ENCODE results near the gene FAM184B.
"Not testable (repeated sequence)": the region's sequence is repeated elsewhere in the genome, so short reads cannot be mapped to it uniquely, and the experiment has no call there.

The FAM184B gene

DNA sequence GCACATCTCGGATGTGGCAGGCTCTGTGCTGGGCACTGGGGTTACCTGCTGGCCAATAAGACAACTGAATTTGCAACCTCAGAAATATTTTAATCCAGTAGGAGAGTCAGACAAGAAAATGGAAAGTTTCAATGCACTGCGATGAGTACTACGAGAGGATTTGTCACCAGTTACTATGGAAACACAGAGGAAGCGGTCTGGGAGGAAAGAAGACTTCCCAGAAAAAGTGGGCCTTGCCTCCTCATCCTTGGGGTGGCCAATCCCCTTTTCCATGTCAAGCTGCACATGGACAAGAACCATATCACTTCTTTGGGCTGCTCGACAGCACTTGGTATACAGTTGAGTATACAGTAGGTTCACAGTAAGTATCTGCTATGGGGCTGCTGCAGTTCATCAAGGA, 67.6 kb downstream of the FAM184B start:
- DNase-seq (ENCODE audit: extremely low read depth, low read depth), result no peak

DNA sequence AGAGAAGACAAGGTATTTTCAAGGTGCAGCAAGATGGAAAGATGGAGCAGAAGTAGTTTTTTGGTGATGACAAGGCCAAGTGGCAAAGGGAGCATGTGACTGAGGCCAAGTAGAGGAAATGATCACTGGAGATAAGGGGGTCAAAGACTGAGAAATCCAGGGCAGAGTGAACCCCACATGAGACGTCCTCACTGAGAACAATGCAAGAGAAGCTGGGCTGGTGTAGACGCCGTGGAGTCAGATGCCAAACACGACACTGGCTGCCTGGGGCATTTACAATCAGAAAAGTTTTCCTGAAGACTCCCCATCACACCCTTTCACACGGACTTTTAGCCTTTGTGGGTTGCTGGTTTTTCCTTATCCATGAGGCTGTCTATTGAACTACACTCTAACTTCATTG, 69.3 kb downstream of the FAM184B start:
- no peak overlapping the region for H3K4me3 ChIP-seq (replicated peaks; ENCODE audit: low read depth, low read length)
- DNase-seq (ENCODE audit: extremely low read depth, low read depth), result no peak
- TF ChIP-seq, protein P1, sequence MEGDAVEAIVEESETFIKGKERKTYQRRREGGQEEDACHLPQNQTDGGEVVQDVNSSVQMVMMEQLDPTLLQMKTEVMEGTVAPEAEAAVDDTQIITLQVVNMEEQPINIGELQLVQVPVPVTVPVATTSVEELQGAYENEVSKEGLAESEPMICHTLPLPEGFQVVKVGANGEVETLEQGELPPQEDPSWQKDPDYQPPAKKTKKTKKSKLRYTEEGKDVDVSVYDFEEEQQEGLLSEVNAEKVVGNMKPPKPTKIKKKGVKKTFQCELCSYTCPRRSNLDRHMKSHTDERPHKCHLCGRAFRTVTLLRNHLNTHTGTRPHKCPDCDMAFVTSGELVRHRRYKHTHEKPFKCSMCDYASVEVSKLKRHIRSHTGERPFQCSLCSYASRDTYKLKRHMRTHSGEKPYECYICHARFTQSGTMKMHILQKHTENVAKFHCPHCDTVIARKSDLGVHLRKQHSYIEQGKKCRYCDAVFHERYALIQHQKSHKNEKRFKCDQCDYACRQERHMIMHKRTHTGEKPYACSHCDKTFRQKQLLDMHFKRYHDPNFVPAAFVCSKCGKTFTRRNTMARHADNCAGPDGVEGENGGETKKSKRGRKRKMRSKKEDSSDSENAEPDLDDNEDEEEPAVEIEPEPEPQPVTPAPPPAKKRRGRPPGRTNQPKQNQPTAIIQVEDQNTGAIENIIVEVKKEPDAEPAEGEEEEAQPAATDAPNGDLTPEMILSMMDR (IDR thresholded peaks at IDR 0.05; ENCODE audit: low read depth, low read length, missing control alignments), result no peak

More for the DNA sequence above, 67.6 kb downstream of the FAM184B start:
- TF ChIP-seq, protein P1 (IDR thresholded peaks at IDR 0.05; ENCODE audit: low read depth, low read length, missing control alignments), result no peak
- H3K4me3 ChIP-seq (replicated peaks; ENCODE audit: low read depth, low read length), result no peak overlapping the region

DNA sequence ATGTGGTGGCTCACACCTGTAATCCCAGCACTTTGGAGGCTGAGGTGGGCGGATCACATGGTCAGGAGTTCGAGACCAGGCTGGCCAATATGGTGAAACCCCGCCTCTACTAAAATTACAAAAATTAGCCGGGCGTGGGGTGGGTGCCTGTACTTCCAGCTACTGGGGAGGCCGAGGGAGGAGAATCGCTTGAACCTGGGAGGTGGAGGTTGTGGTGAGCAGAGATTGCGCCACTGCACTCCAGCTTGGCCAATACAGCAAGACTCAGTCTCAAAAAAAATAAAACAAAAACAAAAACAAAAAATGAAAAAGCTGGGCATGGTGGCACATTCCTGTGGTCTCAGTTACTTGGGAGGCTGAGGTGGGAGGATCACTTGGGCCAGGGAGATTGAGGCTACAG, 70.2 kb downstream of the FAM184B start:
- H3K4me3 ChIP-seq (replicated peaks; ENCODE audit: low read depth, low read length); DNase-seq (ENCODE audit: extremely low read depth, low read depth): not testable (repeated sequence)

DNA sequence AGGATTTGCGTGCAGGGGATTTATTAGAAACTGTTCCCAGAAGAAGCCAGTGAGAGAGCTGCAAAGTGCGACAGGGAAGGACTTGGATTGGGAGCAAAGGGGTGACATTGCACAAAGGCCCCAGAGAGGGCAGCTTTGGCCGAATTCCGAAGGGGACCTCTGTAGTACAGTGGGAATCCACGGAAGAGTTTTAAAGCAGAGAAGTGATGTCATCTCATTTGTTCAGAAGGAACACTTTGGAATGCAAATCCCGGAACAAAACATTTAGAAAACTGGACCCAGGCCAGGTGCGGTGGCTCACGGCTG, 71.7 kb downstream of the FAM184B start:
- TF ChIP-seq, protein P1 (IDR thresholded peaks at IDR 0.05; ENCODE audit: low read depth, low read length, missing control alignments), result no peak
- H3K4me3 ChIP-seq (replicated peaks; ENCODE audit: low read depth, low read length), result no peak overlapping the region
- DNase-seq (ENCODE audit: extremely low read depth, low read depth), result no peak

DNA sequence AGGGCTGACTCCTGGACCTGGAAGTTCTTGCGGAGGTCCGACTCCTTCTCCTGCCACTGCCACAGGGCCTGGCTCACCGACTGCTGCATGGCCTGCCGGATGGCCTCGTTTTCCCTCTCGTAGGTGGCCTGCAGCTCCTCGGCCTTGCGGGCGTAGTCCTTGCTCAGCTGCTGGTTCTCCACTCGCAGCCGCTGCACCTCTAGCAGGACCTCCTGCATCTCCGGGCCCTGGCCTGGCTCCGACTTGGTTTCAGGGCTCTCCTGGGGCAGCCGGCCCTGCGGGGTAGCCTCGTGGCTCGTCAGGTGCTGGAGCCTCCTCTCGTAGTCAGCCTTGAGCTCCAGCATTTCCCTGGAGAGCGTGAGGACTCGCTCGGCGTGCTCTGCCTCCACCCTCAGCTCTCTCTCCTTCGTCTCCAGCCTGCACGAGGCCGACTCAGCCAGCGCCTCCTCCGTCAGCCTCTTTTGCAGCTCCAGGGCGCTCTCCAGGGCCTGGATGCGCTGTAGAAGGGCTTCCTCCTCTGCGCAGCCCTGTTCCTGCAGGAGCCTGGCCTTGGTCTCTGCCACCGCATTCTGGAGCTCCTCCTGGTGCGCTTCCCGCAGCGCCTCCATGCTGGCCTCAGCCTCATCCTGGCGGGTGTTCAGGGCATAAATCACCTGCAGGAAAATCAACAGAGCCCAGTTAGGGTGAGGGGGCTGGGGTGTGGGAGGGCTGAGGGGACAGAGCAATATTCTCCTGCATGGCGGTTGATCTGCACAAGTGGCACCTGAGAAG, 72.2 kb downstream of the FAM184B start:
- TF ChIP-seq, protein P1 (IDR thresholded peaks at IDR 0.05; ENCODE audit: low read depth, low read length, missing control alignments), result no peak
- DNase-seq (ENCODE audit: extremely low read depth, low read depth), result no peak

DNA sequence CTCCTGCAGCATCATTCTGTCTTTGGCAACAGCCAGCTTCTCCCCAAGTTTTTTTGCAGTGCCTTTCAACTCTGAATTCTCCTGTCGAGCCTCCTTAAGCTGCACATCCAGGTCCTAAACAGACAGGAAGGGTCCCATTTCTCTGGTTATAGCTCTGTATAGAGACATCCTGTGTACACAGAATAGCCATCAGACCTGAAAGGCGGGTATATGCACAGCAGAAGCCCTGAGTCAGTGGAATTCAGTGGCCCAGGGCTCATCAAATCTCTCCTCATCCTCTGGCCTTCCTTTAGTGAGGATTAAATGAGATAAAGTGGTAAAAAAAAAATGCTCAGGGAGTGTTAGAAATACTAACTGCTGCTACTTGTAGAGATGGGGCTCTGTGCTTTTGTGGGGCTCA, 73.8 kb downstream of the FAM184B start:
- no peak for DNase-seq (ENCODE audit: extremely low read depth, low read depth)
- H3K4me3 ChIP-seq (replicated peaks; ENCODE audit: low read depth, low read length), result no peak overlapping the region
- TF ChIP-seq, protein P1 (IDR thresholded peaks at IDR 0.05; ENCODE audit: low read depth, low read length, missing control alignments), result no peak

More for the DNA sequence above, 72.2 kb downstream of the FAM184B start:
- H3K4me3 ChIP-seq (replicated peaks; ENCODE audit: low read depth, low read length), result no peak overlapping the region

DNA sequence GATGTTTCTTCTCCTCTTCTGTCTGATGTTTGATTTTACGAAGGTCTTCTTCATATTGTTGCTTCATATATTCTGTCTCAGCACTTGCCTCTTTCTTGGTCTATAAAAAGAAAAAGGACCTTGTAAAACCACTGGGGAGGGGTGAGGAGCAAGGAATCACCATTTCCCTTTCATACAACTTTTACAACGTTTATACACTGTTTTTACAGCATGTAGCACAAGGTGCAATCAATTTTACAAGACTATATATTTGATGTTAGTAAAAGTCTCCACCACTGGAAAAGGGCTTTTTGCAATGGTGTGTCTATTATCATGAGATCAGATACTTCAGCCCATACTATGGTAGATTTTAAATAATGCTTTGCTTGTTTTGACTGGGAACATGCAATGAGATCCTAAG, 76.3 kb downstream of the FAM184B start:
- no peak for DNase-seq (ENCODE audit: extremely low read depth, low read depth)
- TF ChIP-seq, protein P1 (IDR thresholded peaks at IDR 0.05; ENCODE audit: low read depth, low read length, missing control alignments), result no peak
- no peak overlapping the region for H3K4me3 ChIP-seq (replicated peaks; ENCODE audit: low read depth, low read length)

Measured in HFF-Myc (cell line).